ENCODE data around the gene OARD1.

DNA sequence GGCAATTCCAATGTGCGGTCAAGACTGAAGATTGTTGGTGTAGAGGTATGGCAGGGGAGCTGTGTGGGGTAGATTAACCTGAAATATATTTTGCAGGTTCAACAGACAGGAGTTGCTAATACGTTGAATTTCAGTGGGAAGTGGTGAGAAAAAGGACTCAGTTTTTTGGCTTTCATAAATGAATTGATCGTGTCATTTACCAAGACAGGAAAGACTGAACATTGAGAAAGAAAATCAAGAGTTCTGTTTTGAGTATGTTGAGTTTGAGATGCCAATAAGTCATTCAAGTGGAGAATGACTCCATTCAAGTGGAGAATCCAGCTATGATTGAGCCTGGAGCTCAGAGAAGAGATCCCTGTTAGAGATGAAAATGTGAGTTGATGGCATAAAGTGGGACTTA, 31.7 kb upstream of the OARD1 start:
- TF ChIP-seq, protein P1, sequence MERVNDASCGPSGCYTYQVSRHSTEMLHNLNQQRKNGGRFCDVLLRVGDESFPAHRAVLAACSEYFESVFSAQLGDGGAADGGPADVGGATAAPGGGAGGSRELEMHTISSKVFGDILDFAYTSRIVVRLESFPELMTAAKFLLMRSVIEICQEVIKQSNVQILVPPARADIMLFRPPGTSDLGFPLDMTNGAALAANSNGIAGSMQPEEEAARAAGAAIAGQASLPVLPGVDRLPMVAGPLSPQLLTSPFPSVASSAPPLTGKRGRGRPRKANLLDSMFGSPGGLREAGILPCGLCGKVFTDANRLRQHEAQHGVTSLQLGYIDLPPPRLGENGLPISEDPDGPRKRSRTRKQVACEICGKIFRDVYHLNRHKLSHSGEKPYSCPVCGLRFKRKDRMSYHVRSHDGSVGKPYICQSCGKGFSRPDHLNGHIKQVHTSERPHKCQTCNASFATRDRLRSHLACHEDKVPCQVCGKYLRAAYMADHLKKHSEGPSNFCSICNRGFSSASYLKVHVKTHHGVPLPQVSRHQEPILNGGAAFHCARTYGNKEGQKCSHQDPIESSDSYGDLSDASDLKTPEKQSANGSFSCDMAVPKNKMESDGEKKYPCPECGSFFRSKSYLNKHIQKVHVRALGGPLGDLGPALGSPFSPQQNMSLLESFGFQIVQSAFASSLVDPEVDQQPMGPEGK (CRISPR knock-in tag; IDR thresholded peaks at IDR 0.05; ENCODE audit: borderline replicate concordance), result no peak
- no peak for TF ChIP-seq ISL1 (CRISPR knock-in tag; IDR thresholded peaks at IDR 0.05)
- no peak for TF ChIP-seq ZFP3 (CRISPR knock-in tag; IDR thresholded peaks at IDR 0.05)
- TF ChIP-seq OSR1 (CRISPR knock-in tag; IDR thresholded peaks at IDR 0.05), result no peak
- no peak for TF ChIP-seq RARB (CRISPR knock-in tag; IDR thresholded peaks at IDR 0.05)
- TF ChIP-seq ZNF8 (CRISPR knock-in tag; IDR thresholded peaks at IDR 0.05), result no peak
- TF ChIP-seq ZNF70 (CRISPR knock-in tag; IDR thresholded peaks at IDR 0.05), result no peak
- TF ChIP-seq, protein P2, sequence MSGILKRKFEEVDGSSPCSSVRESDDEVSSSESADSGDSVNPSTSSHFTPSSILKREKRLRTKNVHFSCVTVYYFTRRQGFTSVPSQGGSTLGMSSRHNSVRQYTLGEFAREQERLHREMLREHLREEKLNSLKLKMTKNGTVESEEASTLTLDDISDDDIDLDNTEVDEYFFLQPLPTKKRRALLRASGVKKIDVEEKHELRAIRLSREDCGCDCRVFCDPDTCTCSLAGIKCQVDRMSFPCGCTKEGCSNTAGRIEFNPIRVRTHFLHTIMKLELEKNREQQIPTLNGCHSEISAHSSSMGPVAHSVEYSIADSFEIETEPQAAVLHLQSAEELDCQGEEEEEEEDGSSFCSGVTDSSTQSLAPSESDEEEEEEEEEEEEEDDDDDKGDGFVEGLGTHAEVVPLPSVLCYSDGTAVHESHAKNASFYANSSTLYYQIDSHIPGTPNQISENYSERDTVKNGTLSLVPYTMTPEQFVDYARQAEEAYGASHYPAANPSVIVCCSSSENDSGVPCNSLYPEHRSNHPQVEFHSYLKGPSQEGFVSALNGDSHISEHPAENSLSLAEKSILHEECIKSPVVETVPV (CRISPR knock-in tag; IDR thresholded peaks at IDR 0.05), result no peak
- no peak for TF ChIP-seq SNAI2 (CRISPR knock-in tag; IDR thresholded peaks at IDR 0.05)
- TF ChIP-seq ZFP30 (CRISPR knock-in tag; IDR thresholded peaks at IDR 0.05), result no peak

Measured in SK-N-SH treated with all-trans-retinoic acid at 6 μM for 48 hours (cell line).